Measurements from ENCODE around the gene C1QTNF12. TPM values are rescaled to one million over a fixed set of nuclear protein-coding genes. Genes with fewer than 3 reads are reported as not detected.

C1QTNF12 gene
- total and polyA plus RNA-seq, 5 donors from 2014 or later, result 0.39 to 6.2 TPM; not detected in 3

GRCh38 chr1:1240348-1240732, 6.2 kb downstream of the C1QTNF12 start:
- no peaks in the 10 kb centered on the region for H3K36me3 ChIP-seq (ENCODE audit: control insufficient read depth, insufficient read depth, low read length)
- H3K9me3 Mint-ChIP-seq, result no peaks in the 10 kb centered on the region
- no peaks in the 10 kb centered on the region for H3K36me3 Mint-ChIP-seq
- H3K9me3 ChIP-seq (ENCODE audit: control insufficient read depth in 2 of 2, low read length in 2 of 2), result no peaks in the 10 kb centered on the region
- H3K27ac Mint-ChIP-seq, result no peak overlapping the region
- DNase-seq, result no peak
- H3K27ac ChIP-seq (ENCODE audit: insufficient read depth, low read length, poor library complexity, severe bottlenecking), result no peak overlapping the region
- H3K27me3 Mint-ChIP-seq, result no peaks in the 10 kb centered on the region
- no peak overlapping the region for H3K4me3 Mint-ChIP-seq
- ATAC-seq (ENCODE audit: low read depth in 2 of 2), result no peak
- no peak overlapping the region for H3K4me3 ChIP-seq (ENCODE audit: low read depth, low read length)
- H3K27me3 ChIP-seq (ENCODE audit: control insufficient read depth, insufficient read depth, low read length), result no peaks in the 10 kb centered on the region
- no peaks in the 10 kb centered on the region for H3K4me1 Mint-ChIP-seq
- H3K4me1 ChIP-seq (ENCODE audit: control insufficient read depth, insufficient read depth, low read length, poor library complexity, severe bottlenecking), result no peaks in the 10 kb centered on the region

GRCh38 chr1:1239614-1240347, 6.7 kb downstream of the C1QTNF12 start:
- Mint-ChIP-seq H3K4me1 (peaks cover 0 to 3% (median 0%) of the 10 kb centered on the region in 4 donors), H3K27me3 (no peaks in the 10 kb centered on the region), H3K36me3 (no peaks in the 10 kb centered on the region), H3K4me3 (no peak overlapping the region), H3K27ac (no peak overlapping the region), H3K9me3 (no peaks in the 10 kb centered on the region)
- Histone ChIP-seq H3K27ac (ENCODE audit: insufficient read depth, low read length, poor library complexity, severe bottlenecking) (no peak overlapping the region), H3K36me3 (ENCODE audit: control insufficient read depth, insufficient read depth, low read length) (no peaks in the 10 kb centered on the region), H3K4me3 (ENCODE audit: low read depth, low read length) (no peak overlapping the region), H3K9me3 (ENCODE audit: control insufficient read depth in 2 of 2, low read length in 2 of 2) (no peaks in the 10 kb centered on the region), H3K27me3 (ENCODE audit: control insufficient read depth, insufficient read depth, low read length) (no peaks in the 10 kb centered on the region), H3K4me1 (ENCODE audit: control insufficient read depth, insufficient read depth, low read length, poor library complexity, severe bottlenecking) (no peaks in the 10 kb centered on the region)
- ATAC-seq (ENCODE audit: low read depth in 2 of 2), result no peak
- DNase-seq, result no peak

GRCh38 chr1:1239227-1239613, 7.3 kb downstream of the C1QTNF12 start:
- H3K4me3 ChIP-seq (ENCODE audit: low read depth, low read length), result no peak overlapping the region
- H3K27ac ChIP-seq (ENCODE audit: insufficient read depth, low read length, poor library complexity, severe bottlenecking), result no peak overlapping the region
- H3K36me3 Mint-ChIP-seq, result peaks cover 3% of the 10 kb centered on the region
- H3K27ac Mint-ChIP-seq, result no peak overlapping the region
- no peaks in the 10 kb centered on the region for H3K27me3 Mint-ChIP-seq
- H3K4me1 Mint-ChIP-seq, result peaks cover 0 to 9% (median under 1%) of the 10 kb centered on the region in 4 donors
- no peaks in the 10 kb centered on the region for H3K4me1 ChIP-seq (ENCODE audit: control insufficient read depth, insufficient read depth, low read length, poor library complexity, severe bottlenecking)
- no peaks in the 10 kb centered on the region for H3K27me3 ChIP-seq (ENCODE audit: control insufficient read depth, insufficient read depth, low read length)
- H3K36me3 ChIP-seq (ENCODE audit: control insufficient read depth, insufficient read depth, low read length), result no peaks in the 10 kb centered on the region
- DNase-seq (no peak), ATAC-seq (ENCODE audit: low read depth in 2 of 2) (no peak)
- H3K9me3 Mint-ChIP-seq, result no peaks in the 10 kb centered on the region
- no peak overlapping the region for H3K4me3 Mint-ChIP-seq
- H3K9me3 ChIP-seq (ENCODE audit: control insufficient read depth in 2 of 2, low read length in 2 of 2), result no peaks in the 10 kb centered on the region

GRCh38 chr1:1238702-1239178, 7.8 kb downstream of the C1QTNF12 start:
- Histone ChIP-seq H3K9me3 (ENCODE audit: control insufficient read depth in 2 of 2, low read length in 2 of 2) (no peaks in the 10 kb centered on the region), H3K27me3 (ENCODE audit: control insufficient read depth, insufficient read depth, low read length) (no peaks in the 10 kb centered on the region), H3K27ac (ENCODE audit: insufficient read depth, low read length, poor library complexity, severe bottlenecking) (no peak overlapping the region), H3K4me1 (ENCODE audit: control insufficient read depth, insufficient read depth, low read length, poor library complexity, severe bottlenecking) (no peaks in the 10 kb centered on the region), H3K36me3 (ENCODE audit: control insufficient read depth, insufficient read depth, low read length) (no peaks in the 10 kb centered on the region), H3K4me3 (ENCODE audit: low read depth, low read length) (no peak overlapping the region)
- no peaks in the 10 kb centered on the region for H3K9me3 Mint-ChIP-seq
- ATAC-seq (ENCODE audit: low read depth in 2 of 2), result no peak
- H3K4me1 Mint-ChIP-seq, result peaks cover 0 to 14% (median 3%) of the 10 kb centered on the region in 4 donors
- H3K27me3 Mint-ChIP-seq, result no peaks in the 10 kb centered on the region
- H3K4me3 Mint-ChIP-seq, result no peak overlapping the region
- DNase-seq, result no peak
- H3K36me3 Mint-ChIP-seq, result peaks cover 3% of the 10 kb centered on the region
- no peak overlapping the region for H3K27ac Mint-ChIP-seq

GRCh38 chr1:1237874-1238701, 8.4 kb downstream of the C1QTNF12 start:
- Mint-ChIP-seq H3K4me3 (no peak overlapping the region), H3K9me3 (no peaks in the 10 kb centered on the region), H3K27me3 (no peaks in the 10 kb centered on the region), H3K4me1 (peaks cover 0 to 18% (median 7%) of the 10 kb centered on the region in 4 donors), H3K27ac (no peak overlapping the region), H3K36me3 (peaks cover 3% of the 10 kb centered on the region)
- no peak for ATAC-seq (ENCODE audit: low read depth in 2 of 2)
- no peaks in the 10 kb centered on the region for H3K36me3 ChIP-seq (ENCODE audit: control insufficient read depth, insufficient read depth, low read length)
- DNase-seq, result no peak
- H3K9me3 ChIP-seq (ENCODE audit: control insufficient read depth in 2 of 2, low read length in 2 of 2), result no peaks in the 10 kb centered on the region
- no peak overlapping the region for H3K4me3 ChIP-seq (ENCODE audit: low read depth, low read length)
- no peaks in the 10 kb centered on the region for H3K27me3 ChIP-seq (ENCODE audit: control insufficient read depth, insufficient read depth, low read length)
- peaks cover 3% of the 10 kb centered on the region for H3K4me1 ChIP-seq (ENCODE audit: control insufficient read depth, insufficient read depth, low read length, poor library complexity, severe bottlenecking)
- H3K27ac ChIP-seq (ENCODE audit: insufficient read depth, low read length, poor library complexity, severe bottlenecking), result no peak overlapping the region

DNA sequence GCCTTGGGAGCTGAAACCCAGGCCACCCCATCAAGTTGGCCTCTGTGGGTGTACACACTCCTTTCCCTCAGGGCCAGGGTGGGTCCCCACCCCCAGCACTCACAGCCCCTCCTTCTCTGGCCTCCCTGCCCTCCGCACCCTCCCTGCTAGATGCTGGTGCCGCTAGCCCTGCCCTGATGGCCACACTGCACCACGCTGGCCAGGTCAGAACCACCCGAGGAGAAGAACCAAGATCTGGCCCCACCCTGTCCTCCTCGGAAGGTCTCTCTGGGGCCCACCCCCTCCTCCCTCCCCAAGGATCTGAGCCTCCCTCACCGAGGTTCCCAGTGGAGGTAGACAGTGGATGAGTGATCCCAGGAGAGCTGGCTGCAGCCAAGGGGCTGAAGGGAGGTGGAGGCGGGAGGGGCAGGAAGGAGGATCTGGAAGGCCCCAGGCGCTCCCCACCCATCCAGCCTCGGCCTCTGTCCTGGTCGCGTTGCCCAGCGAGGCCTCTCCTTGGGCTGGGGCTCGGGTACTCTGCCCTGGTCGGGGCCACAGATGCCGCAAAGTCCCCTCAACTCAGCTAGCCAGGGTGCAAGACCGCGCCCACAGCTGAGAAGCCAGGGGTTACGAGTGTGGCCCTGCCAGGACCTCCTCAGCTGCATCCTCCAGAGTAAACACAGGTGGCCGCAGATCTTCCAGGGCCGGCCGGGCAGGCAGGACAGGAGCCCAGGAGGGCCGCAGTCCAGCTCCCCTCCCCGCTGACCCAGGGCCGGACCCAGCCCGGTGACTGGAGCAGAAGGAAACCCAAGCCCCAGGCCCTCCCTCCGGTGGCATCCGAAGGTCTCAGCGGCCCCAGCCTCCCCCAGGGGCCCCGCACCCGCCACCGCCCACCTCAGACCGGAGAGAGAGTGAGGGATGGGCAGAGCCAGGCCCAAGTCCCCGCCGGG, 9.3 kb downstream of the C1QTNF12 start:
- no peak for ATAC-seq (ENCODE audit: low read depth in 2 of 2)
- Mint-ChIP-seq H3K36me3 (peaks cover 3% of the 10 kb centered on the region), H3K4me1 (peaks cover 0 to 18% (median 7%) of the 10 kb centered on the region in 4 donors), H3K9me3 (no peaks in the 10 kb centered on the region), H3K27me3 (no peaks in the 10 kb centered on the region), H3K4me3 (no peak overlapping the region), H3K27ac (no peak overlapping the region)
- Histone ChIP-seq H3K27me3 (ENCODE audit: control insufficient read depth, insufficient read depth, low read length) (no peaks in the 10 kb centered on the region), H3K27ac (ENCODE audit: insufficient read depth, low read length, poor library complexity, severe bottlenecking) (no peak overlapping the region), H3K36me3 (ENCODE audit: control insufficient read depth, insufficient read depth, low read length) (no peaks in the 10 kb centered on the region), H3K4me1 (ENCODE audit: control insufficient read depth, insufficient read depth, low read length, poor library complexity, severe bottlenecking) (peaks cover 8% of the 10 kb centered on the region), H3K9me3 (ENCODE audit: control insufficient read depth in 2 of 2, low read length in 2 of 2) (no peaks in the 10 kb centered on the region), H3K4me3 (ENCODE audit: low read depth, low read length) (no peak overlapping the region)
- DNase-seq, result no peak

DNA sequence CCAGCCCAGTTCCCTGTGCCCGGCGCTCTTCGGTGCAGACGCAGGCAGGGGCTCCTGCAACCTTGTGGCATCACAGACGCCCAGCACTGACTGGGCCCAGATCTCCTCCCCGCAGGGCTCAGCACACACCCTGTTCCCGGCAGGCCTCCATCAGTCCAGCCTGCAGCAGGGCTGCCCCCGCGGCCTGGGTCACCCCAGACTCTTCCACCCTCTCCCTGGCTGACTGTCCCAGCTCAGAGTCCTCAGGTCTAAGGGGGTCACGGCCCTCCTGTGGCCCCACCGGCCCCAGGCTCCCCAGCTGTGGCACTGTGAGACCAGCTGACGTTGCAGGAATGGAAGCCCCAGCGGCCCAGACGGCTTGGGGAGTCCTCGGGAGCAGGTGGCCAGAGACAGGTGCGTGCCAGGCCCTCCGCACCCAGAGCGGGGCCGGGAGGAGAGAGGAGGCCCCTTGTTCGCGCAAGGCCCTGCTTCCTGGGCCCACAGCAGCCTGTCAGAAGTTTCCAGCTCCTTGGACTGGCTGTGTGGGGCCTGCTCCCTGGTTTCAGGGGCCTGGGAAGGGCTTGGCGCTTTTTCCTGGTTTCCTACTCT, 10.3 kb downstream of the C1QTNF12 start:
- H3K9me3 Mint-ChIP-seq, result no peaks in the 10 kb centered on the region
- no peaks in the 10 kb centered on the region for H3K27me3 Mint-ChIP-seq
- no peak for ATAC-seq (ENCODE audit: low read depth in 2 of 2)
- H3K27ac ChIP-seq (ENCODE audit: insufficient read depth, low read length, poor library complexity, severe bottlenecking), result no peak overlapping the region
- no peaks in the 10 kb centered on the region for H3K36me3 ChIP-seq (ENCODE audit: control insufficient read depth, insufficient read depth, low read length)
- peaks cover 8% of the 10 kb centered on the region for H3K4me1 ChIP-seq (ENCODE audit: control insufficient read depth, insufficient read depth, low read length, poor library complexity, severe bottlenecking)
- H3K27me3 ChIP-seq (ENCODE audit: control insufficient read depth, insufficient read depth, low read length), result no peaks in the 10 kb centered on the region
- DNase-seq, result no peak
- H3K27ac Mint-ChIP-seq, result no peak overlapping the region
- H3K9me3 ChIP-seq (ENCODE audit: control insufficient read depth in 2 of 2, low read length in 2 of 2), result no peaks in the 10 kb centered on the region
- H3K36me3 Mint-ChIP-seq, result peaks cover 3% of the 10 kb centered on the region
- H3K4me3 ChIP-seq (ENCODE audit: low read depth, low read length), result no peak overlapping the region
- no peak overlapping the region for H3K4me3 Mint-ChIP-seq
- peaks cover 0 to 19% (median 8%) of the 10 kb centered on the region in 4 donors for H3K4me1 Mint-ChIP-seq
